ENCODE results near the gene KBTBD6.

KBTBD6 gene

GRCh38 chr13:41154042-41154441 is 21.4 kb upstream of the KBTBD6 start:
- peaks cover 13% of the 10 kb centered on the region for H3K9me3 ChIP-seq (ENCODE audit: control insufficient read depth, low read length)
- DNase-seq = no peak
- no peaks in the 10 kb centered on the region for H3K27me3 ChIP-seq (replicated peaks; ENCODE audit: control insufficient read depth, insufficient read depth, low read length, poor library complexity, severe bottlenecking)
- no peaks in the 10 kb centered on the region for H3K36me3 ChIP-seq (ENCODE audit: control insufficient read depth, insufficient read depth, low read length)
- no peak overlapping the region for H3K4me3 ChIP-seq (ENCODE audit: insufficient read depth, low read depth, low read length, poor library complexity, severe bottlenecking)
- H3K27ac ChIP-seq (ENCODE audit: insufficient read depth, low read length, poor library complexity, severe bottlenecking) = no peak overlapping the region
- no peaks in the 10 kb centered on the region for H3K4me1 ChIP-seq (ENCODE audit: control insufficient read depth, insufficient read depth, low read length, poor library complexity, severe bottlenecking)

GRCh38 chr13:41152005-41152404 is 19.4 kb upstream of the KBTBD6 start:
- peaks cover 24% of the 10 kb centered on the region for H3K9me3 ChIP-seq (ENCODE audit: control insufficient read depth, low read length)
- no peaks in the 10 kb centered on the region for H3K27me3 ChIP-seq (replicated peaks; ENCODE audit: control insufficient read depth, insufficient read depth, low read length, poor library complexity, severe bottlenecking)
- no peak overlapping the region for H3K27ac ChIP-seq (ENCODE audit: insufficient read depth, low read length, poor library complexity, severe bottlenecking)
- no peaks in the 10 kb centered on the region for H3K36me3 ChIP-seq (ENCODE audit: control insufficient read depth, insufficient read depth, low read length)
- no peak overlapping the region for H3K4me3 ChIP-seq (ENCODE audit: insufficient read depth, low read depth, low read length, poor library complexity, severe bottlenecking)
- no peak for DNase-seq
- H3K4me1 ChIP-seq (ENCODE audit: control insufficient read depth, insufficient read depth, low read length, poor library complexity, severe bottlenecking) = no peaks in the 10 kb centered on the region

GRCh38 chr13:41150058-41150457 is 17.5 kb upstream of the KBTBD6 start:
- no peak overlapping the region for H3K27ac ChIP-seq (ENCODE audit: insufficient read depth, low read length, poor library complexity, severe bottlenecking)
- no peak overlapping the region for H3K4me3 ChIP-seq (ENCODE audit: insufficient read depth, low read depth, low read length, poor library complexity, severe bottlenecking)
- no peaks in the 10 kb centered on the region for H3K36me3 ChIP-seq (ENCODE audit: control insufficient read depth, insufficient read depth, low read length)
- H3K4me1 ChIP-seq (ENCODE audit: control insufficient read depth, insufficient read depth, low read length, poor library complexity, severe bottlenecking) = no peaks in the 10 kb centered on the region
- H3K9me3 ChIP-seq (ENCODE audit: control insufficient read depth, low read length) = peaks cover 24% of the 10 kb centered on the region
- no peaks in the 10 kb centered on the region for H3K27me3 ChIP-seq (replicated peaks; ENCODE audit: control insufficient read depth, insufficient read depth, low read length, poor library complexity, severe bottlenecking)
- no peak for DNase-seq

- H3K9me3 ChIP-seq (ENCODE audit: control insufficient read depth, low read length) = peaks cover 24% of the 10 kb centered on the region
- H3K36me3 ChIP-seq (ENCODE audit: control insufficient read depth, insufficient read depth, low read length) = no peaks in the 10 kb centered on the region
- no peaks in the 10 kb centered on the region for H3K27me3 ChIP-seq (replicated peaks; ENCODE audit: control insufficient read depth, insufficient read depth, low read length, poor library complexity, severe bottlenecking)
- no peak overlapping the region for H3K4me3 ChIP-seq (ENCODE audit: insufficient read depth, low read depth, low read length, poor library complexity, severe bottlenecking)
- DNase-seq = no peak
- no peaks in the 10 kb centered on the region for H3K4me1 ChIP-seq (ENCODE audit: control insufficient read depth, insufficient read depth, low read length, poor library complexity, severe bottlenecking)
- no peak overlapping the region for H3K27ac ChIP-seq (ENCODE audit: insufficient read depth, low read length, poor library complexity, severe bottlenecking)
Observed at GRCh38 chr13:41148419-41149283, 16.0 kb upstream of the KBTBD6 start.

- DNase-seq = no peak
- Histone ChIP-seq H3K9me3 (ENCODE audit: control insufficient read depth, low read length) (peaks cover 15% of the 10 kb centered on the region), H3K4me1 (ENCODE audit: control insufficient read depth, insufficient read depth, low read length, poor library complexity, severe bottlenecking) (no peaks in the 10 kb centered on the region), H3K36me3 (ENCODE audit: control insufficient read depth, insufficient read depth, low read length) (no peaks in the 10 kb centered on the region), H3K27me3 (replicated peaks; ENCODE audit: control insufficient read depth, insufficient read depth, low read length, poor library complexity, severe bottlenecking) (no peaks in the 10 kb centered on the region), H3K4me3 (ENCODE audit: insufficient read depth, low read depth, low read length, poor library complexity, severe bottlenecking) (no peak overlapping the region), H3K27ac (ENCODE audit: insufficient read depth, low read length, poor library complexity, severe bottlenecking) (no peak overlapping the region)
Observed at GRCh38 chr13:41145136-41145908, 12.7 kb upstream of the KBTBD6 start.

GRCh38 chr13:41144576-41144975 is 12.0 kb upstream of the KBTBD6 start:
- Histone ChIP-seq H3K4me1 (ENCODE audit: control insufficient read depth, insufficient read depth, low read length, poor library complexity, severe bottlenecking) (no peaks in the 10 kb centered on the region), H3K27me3 (replicated peaks; ENCODE audit: control insufficient read depth, insufficient read depth, low read length, poor library complexity, severe bottlenecking) (no peaks in the 10 kb centered on the region), H3K27ac (ENCODE audit: insufficient read depth, low read length, poor library complexity, severe bottlenecking) (no peak overlapping the region), H3K36me3 (ENCODE audit: control insufficient read depth, insufficient read depth, low read length) (no peaks in the 10 kb centered on the region), H3K9me3 (ENCODE audit: control insufficient read depth, low read length) (peaks cover 15% of the 10 kb centered on the region), H3K4me3 (ENCODE audit: insufficient read depth, low read depth, low read length, poor library complexity, severe bottlenecking) (no peak overlapping the region)
- no peak for DNase-seq

- no peak overlapping the region for H3K4me3 ChIP-seq (ENCODE audit: insufficient read depth, low read depth, low read length, poor library complexity, severe bottlenecking)
- H3K9me3 ChIP-seq (ENCODE audit: control insufficient read depth, low read length) = no peaks in the 10 kb centered on the region
- no peak for DNase-seq
- no peaks in the 10 kb centered on the region for H3K36me3 ChIP-seq (ENCODE audit: control insufficient read depth, insufficient read depth, low read length)
- H3K27ac ChIP-seq (ENCODE audit: insufficient read depth, low read length, poor library complexity, severe bottlenecking) = no peak overlapping the region
- no peaks in the 10 kb centered on the region for H3K4me1 ChIP-seq (ENCODE audit: control insufficient read depth, insufficient read depth, low read length, poor library complexity, severe bottlenecking)
- no peaks in the 10 kb centered on the region for H3K27me3 ChIP-seq (replicated peaks; ENCODE audit: control insufficient read depth, insufficient read depth, low read length, poor library complexity, severe bottlenecking)
Observed at GRCh38 chr13:41139296-41139966, 6.8 kb upstream of the KBTBD6 start.

GRCh38 chr13:41137951-41138350 is 5.3 kb upstream of the KBTBD6 start:
- Histone ChIP-seq H3K9me3 (ENCODE audit: control insufficient read depth, low read length) (no peaks in the 10 kb centered on the region), H3K36me3 (ENCODE audit: control insufficient read depth, insufficient read depth, low read length) (no peaks in the 10 kb centered on the region), H3K27me3 (replicated peaks; ENCODE audit: control insufficient read depth, insufficient read depth, low read length, poor library complexity, severe bottlenecking) (no peaks in the 10 kb centered on the region), H3K4me1 (ENCODE audit: control insufficient read depth, insufficient read depth, low read length, poor library complexity, severe bottlenecking) (peaks cover 5% of the 10 kb centered on the region), H3K27ac (ENCODE audit: insufficient read depth, low read length, poor library complexity, severe bottlenecking) (no peak overlapping the region), H3K4me3 (ENCODE audit: insufficient read depth, low read depth, low read length, poor library complexity, severe bottlenecking) (no peak overlapping the region)
- no peak for DNase-seq

- Histone ChIP-seq H3K4me1 (ENCODE audit: control insufficient read depth, insufficient read depth, low read length, poor library complexity, severe bottlenecking) (peaks cover 5% of the 10 kb centered on the region), H3K36me3 (ENCODE audit: control insufficient read depth, insufficient read depth, low read length) (no peaks in the 10 kb centered on the region), H3K27me3 (replicated peaks; ENCODE audit: control insufficient read depth, insufficient read depth, low read length, poor library complexity, severe bottlenecking) (no peaks in the 10 kb centered on the region), H3K27ac (ENCODE audit: insufficient read depth, low read length, poor library complexity, severe bottlenecking) (no peak overlapping the region), H3K9me3 (ENCODE audit: control insufficient read depth, low read length) (no peaks in the 10 kb centered on the region), H3K4me3 (ENCODE audit: insufficient read depth, low read depth, low read length, poor library complexity, severe bottlenecking) (no peak overlapping the region)
- DNase-seq = no peak
Observed at GRCh38 chr13:41137241-41137640, 4.6 kb upstream of the KBTBD6 start.

Measured in effector memory CD4-positive, alpha-beta T cell (primary cell).